GM23248 (cell line): ENCODE measurements around the gene ZNHIT1.

Experiments used
- EZH2 ChIP-seq: fragments of 200-600 bp; sonication (generic); IDR thresholded peaks from 2 replicates; pipeline ENCODE4 v1.6.1; 2018; ENCODE audit warnings: antibody characterized with exemption, mild to moderate bottlenecking; ENCODE audit not compliant: insufficient read depth, poor library complexity, severe bottlenecking
- EZH2phosphoT487 ChIP-seq: fragments of 200-600 bp; sonication (generic); IDR thresholded peaks from 2 replicates; pipeline ENCODE4 v1.6.1; 2018; ENCODE audit warnings: antibody characterized with exemption, moderate library complexity, mild to moderate bottlenecking, low read depth; ENCODE audit not compliant: insufficient read depth

GRCh38 chr7:101168412-101169049 is 49.4 kb upstream of the ZNHIT1 start:
- TF ChIP-seq EZH2phosphoT487 (no peak), EZH2 (no peak)
